CD14-positive monocyte (primary cell): ENCODE data around the gene LAMC1. TPM values are rescaled to one million over a fixed set of nuclear protein-coding genes. Genes with fewer than 3 reads are reported as not detected.

Experiments
- DNase-seq, 3 donors: peaks; one replicate each; pipeline ENCODE4 v3.0.0-alpha.2; 2011 to 2022
- H2AFZ ChIP-seq: 2 replicates; pipeline ENCODE4 v1.6.0; 2012; ENCODE audit warnings: mild to moderate bottlenecking, low read depth, low read length, inconsistent platforms; ENCODE audit not compliant: insufficient read depth, poor library complexity, severe bottlenecking
- H3K27ac ChIP-seq, 2 donors: 1 replicate in 1 of 2; 2 replicates in 1 of 2; pipeline ENCODE4 v1.5.1; 2012 to 2013; ENCODE audit warnings: low read length in 2 of 2, control low read depth in 1 of 2, inconsistent platforms in 1 of 2, low read depth in 1 of 2, mild to moderate bottlenecking in 1 of 2
- H3K27me3 ChIP-seq, 2 donors: one replicate each; pipeline versions ENCODE4 v1.6.0 to v1.6.1; 2011 to 2013; ENCODE audit warnings: low read length in 2 of 2; ENCODE audit not compliant: control insufficient read depth in 2 of 2, insufficient read depth in 2 of 2
- H3K36me3 ChIP-seq, 2 donors: replicated peaks in 1 of 2; 1 replicate in 1 of 2; 2 replicates in 1 of 2; pipeline versions ENCODE4 v1.5.1 to v1.6.1; 2012 to 2013; ENCODE audit warnings: low read length in 2 of 2, control low read depth in 1 of 2, inconsistent platforms in 1 of 2, mild to moderate bottlenecking in 1 of 2; ENCODE audit not compliant: insufficient read depth in 2 of 2, control insufficient read depth in 1 of 2
- H3K4me1 ChIP-seq, 2 donors: 1 replicate in 1 of 2; 2 replicates in 1 of 2; pipeline versions ENCODE4 v1.5.1 to v1.6.1; 2012 to 2013; ENCODE audit warnings: low read length in 2 of 2, control low read depth in 1 of 2, inconsistent platforms in 1 of 2, mild to moderate bottlenecking in 1 of 2, moderate library complexity in 1 of 2; ENCODE audit not compliant: insufficient read depth in 2 of 2, control insufficient read depth in 1 of 2
- H3K4me2 ChIP-seq: replicated peaks from 2 replicates; pipeline ENCODE3; 2012; ENCODE audit warnings: low read length, moderate library complexity, mild to moderate bottlenecking; ENCODE audit not compliant: poor library complexity, severe bottlenecking; ENCODE audit errors: extremely low read depth
- H3K4me3 ChIP-seq, 3 experiments: fragments of 200-600 bp in 1 of 3; sonication (generic) in 1 of 3; replicated peaks in 1 of 3; 1 replicate in 2 of 3; 2 replicates in 1 of 3; pipeline ENCODE4 v1.5.1; 2011 to 2013; ENCODE audit warnings: low read length in 3 of 3, mild to moderate bottlenecking in 3 of 3, control low read depth in 2 of 3, low read depth in 2 of 3, inconsistent platforms in 1 of 3, moderate library complexity in 1 of 3
- H3K79me2 ChIP-seq: 2 replicates; pipeline ENCODE4 v1.6.0; 2012; ENCODE audit warnings: mild to moderate bottlenecking, control low read depth, inconsistent platforms, low read length, moderate library complexity; ENCODE audit not compliant: insufficient read depth
- H3K9ac ChIP-seq: 2 replicates; pipeline ENCODE4 v1.6.0; 2017; ENCODE audit warnings: low read length, mild to moderate bottlenecking; ENCODE audit not compliant: insufficient read depth, poor library complexity, severe bottlenecking
- H3K9me3 ChIP-seq, 2 donors: replicated peaks in 1 of 2; 1 replicate in 1 of 2; 2 replicates in 1 of 2; pipeline versions ENCODE4 v1.5.1 to v1.6.1; 2012 to 2013; ENCODE audit warnings: low read length in 2 of 2, control low read depth in 1 of 2; ENCODE audit not compliant: control insufficient read depth in 1 of 2, insufficient read depth in 1 of 2
- H4K20me1 ChIP-seq: 2 replicates; pipeline ENCODE4 v1.6.0; 2012; ENCODE audit warnings: mild to moderate bottlenecking, low read length, control low read depth, moderate library complexity; ENCODE audit not compliant: insufficient read depth
- H3K27ac Mint-ChIP-seq, 7 donors: one replicate each; pipeline ENCODE4 v1.8.0; 2020; ENCODE audit warnings: mild to moderate bottlenecking in 7 of 7, mixed read lengths in 7 of 7, moderate library complexity in 6 of 7, inconsistent platforms in 2 of 7
- H3K27me3 Mint-ChIP-seq, 3 donors: one replicate each; pipeline ENCODE4 v1.8.0; 2021 to 2022; ENCODE audit warnings: low read depth in 3 of 3, mild to moderate bottlenecking in 3 of 3, mixed read lengths in 3 of 3, moderate library complexity in 3 of 3, inconsistent platforms in 1 of 3
- H3K36me3 Mint-ChIP-seq, 2 donors: one replicate each; pipeline ENCODE4 v1.8.0; 2020; ENCODE audit warnings: mixed read lengths in 2 of 2, inconsistent platforms in 1 of 2, mild to moderate bottlenecking in 1 of 2
- H3K4me1 Mint-ChIP-seq: one replicate; pipeline ENCODE4 v1.8.0; 2020; ENCODE audit warnings: mild to moderate bottlenecking, mixed read lengths
- H3K4me3 Mint-ChIP-seq, 2 donors: one replicate each; pipeline ENCODE4 v1.8.0; 2020; ENCODE audit warnings: mild to moderate bottlenecking in 2 of 2, mixed read lengths in 2 of 2, moderate library complexity in 1 of 2
- H3K9me3 Mint-ChIP-seq, 7 donors: one replicate each; pipeline ENCODE4 v1.8.0; 2020 to 2022; ENCODE audit warnings: mixed read lengths in 7 of 7, mild to moderate bottlenecking in 6 of 7, moderate library complexity in 6 of 7, inconsistent platforms in 2 of 7
- CTCF ChIP-seq: fragments of 200-600 bp; IDR thresholded peaks from one replicate; pipeline ENCODE4 v1.8.0; 2022; ENCODE audit warnings: antibody characterized with exemption, mild to moderate bottlenecking
- WGBS: methylation state at CpG from one replicate; pipeline ENCODE4 v1.1.5; 2013; ENCODE audit warnings: missing lambda C conversion rate; ENCODE audit not compliant: insufficient coverage; 5-methylcytosine and 5-hydroxymethylcytosine counted together
- intact Hi-C, 2 donors: fragments of 100-400 bp; cut with micrococcal nuclease; formaldehyde crosslinking; loops; one replicate each; pipeline versions ENCODE4 v1.15.0 to v1.15.1; 2023
- polyA plus RNA-seq, 3 donors: library from polyadenylated mRNA; depleted of rRNA in 1 of 3; unstranded in 2 of 3; stranded (reverse) in 1 of 3; fragments of 300-500 nt in 2 of 3; fragments of >200 nt in 1 of 3; fragmentation: Illumina TruSeq in 2 of 3; gene quantifications; 1 replicate in 2 of 3; 2 replicates in 1 of 3; pipeline ENCODE4 v1.2.3, GENCODE V29; 2012 to 2021

LAMC1 gene
- polyA plus RNA-seq, 3 donors = 0.34 to 1.7 (median 0.95) TPM

- Mint-ChIP-seq H3K27ac (no peak overlapping the region), H3K9me3 (no peaks in the 10 kb centered on the region), H3K27me3 (peaks cover 0 to 2% (median 2%) of the 10 kb centered on the region in 3 donors), H3K36me3 (no peaks in the 10 kb centered on the region), H3K4me1 (peaks cover 10% of the 10 kb centered on the region), H3K4me3 (no peak overlapping the region)
- Histone ChIP-seq H3K36me3 (no peaks in the 10 kb centered on the region), H3K27ac (no peak overlapping the region), H4K20me1 (no peaks in the 10 kb centered on the region), H3K27me3 (no peaks in the 10 kb centered on the region), H3K4me3 (no peak overlapping the region), H3K4me1 (peaks cover 2 to 8% of the 10 kb centered on the region in 2 donors), H3K79me2 (no peaks in the 10 kb centered on the region), H2AFZ (no peak overlapping the region), H3K4me2 (no peak overlapping the region), H3K9ac (no peak overlapping the region), H3K9me3 (no peaks in the 10 kb centered on the region)
- no peak for DNase-seq
- intact Hi-C loops = no loop called here
- WGBS = no CpG with 5 or more reads among the region's 3 CpGs
- no peak for TF ChIP-seq CTCF
Measured at GRCh38 chr1:183097438-183098051, 74.3 kb downstream of the LAMC1 start.

GRCh38 chr1:183098317-183098716, 75.1 kb downstream of the LAMC1 start:
- H3K4me1 Mint-ChIP-seq = peaks cover 12% of the 10 kb centered on the region

More at GRCh38 chr1:183098317-183098716, 75.1 kb downstream of the LAMC1 start:
- Mint-ChIP-seq H3K9me3 (no peaks in the 10 kb centered on the region), H3K36me3 (no peaks in the 10 kb centered on the region), H3K4me3 (no peak overlapping the region), H3K27me3 (peaks cover 0 to 2% (median 2%) of the 10 kb centered on the region in 3 donors), H3K27ac (no peak overlapping the region)
- no peak overlapping the region for H3K27ac ChIP-seq
- H3K9me3 ChIP-seq = no peaks in the 10 kb centered on the region
- WGBS = 92% methylated on average over 1 of the region's 2 CpGs
- H3K27me3 ChIP-seq = no peaks in the 10 kb centered on the region
- peaks cover 2 to 8% of the 10 kb centered on the region in 2 donors for H3K4me1 ChIP-seq
- TF ChIP-seq CTCF = no peak
- DNase-seq = no peak
- no peak overlapping the region for H2AFZ ChIP-seq
- H3K79me2 ChIP-seq = no peaks in the 10 kb centered on the region
- no peak overlapping the region for H3K9ac ChIP-seq
- no peaks in the 10 kb centered on the region for H4K20me1 ChIP-seq
- intact Hi-C loops = no loop called here
- no peak overlapping the region for H3K4me2 ChIP-seq
- no peak overlapping the region for H3K4me3 ChIP-seq
- no peaks in the 10 kb centered on the region for H3K36me3 ChIP-seq
